Mesenchymal stem cell (in vitro differentiated cells and primary cell): ENCODE results near the gene COL11A2.

Experiments used
- DNase-seq: peaks from one replicate; pipeline ENCODE4 v3.0.0-alpha.2; 2013
- H2AFZ ChIP-seq: one replicate; pipeline ENCODE4 v1.6.1; 2013; ENCODE audit warnings: low read depth, mild to moderate bottlenecking, control low read depth, inconsistent platforms, low read length, moderate library complexity
- H2AK5ac ChIP-seq: 2 replicates; pipeline ENCODE4 v1.6.1; 2013; ENCODE audit warnings: low read length, moderate library complexity, mild to moderate bottlenecking, inconsistent platforms; ENCODE audit not compliant: severe bottlenecking
- H2BK120ac ChIP-seq: one replicate; pipeline ENCODE4 v1.6.1; 2013; ENCODE audit warnings: low read depth, mild to moderate bottlenecking, inconsistent platforms, low read length, moderate library complexity
- H2BK12ac ChIP-seq, 2 experiments: one replicate each; pipeline ENCODE4 v1.6.1; 2013; ENCODE audit warnings: inconsistent platforms in 2 of 2, low read length in 2 of 2, mild to moderate bottlenecking in 2 of 2, moderate library complexity in 2 of 2, control low read depth in 1 of 2
- H2BK15ac ChIP-seq: one replicate; pipeline ENCODE4 v1.6.1; 2013; ENCODE audit warnings: mild to moderate bottlenecking, low read depth, inconsistent platforms; ENCODE audit not compliant: poor library complexity, severe bottlenecking
- H2BK5ac ChIP-seq: 2 replicates; pipeline ENCODE4 v1.6.1; 2013; ENCODE audit warnings: low read depth, mild to moderate bottlenecking, low read length, control low read depth, inconsistent platforms; ENCODE audit not compliant: poor library complexity, severe bottlenecking
- H3K14ac ChIP-seq, 2 experiments: one replicate each; pipeline ENCODE4 v1.6.1; 2013; ENCODE audit warnings: inconsistent platforms in 2 of 2, low read length in 2 of 2, control low read depth in 1 of 2, mild to moderate bottlenecking in 1 of 2, moderate library complexity in 1 of 2
- H3K18ac ChIP-seq, 2 experiments: one replicate each; pipeline ENCODE4 v1.6.1; 2013; ENCODE audit warnings: inconsistent platforms in 2 of 2, low read length in 2 of 2, control low read depth in 1 of 2, low read depth in 1 of 2, mild to moderate bottlenecking in 1 of 2
- H3K23ac ChIP-seq, 2 experiments: one replicate each; pipeline ENCODE4 v1.6.1; 2013; ENCODE audit warnings: inconsistent platforms in 2 of 2, low read length in 2 of 2, mild to moderate bottlenecking in 2 of 2, moderate library complexity in 2 of 2, control low read depth in 1 of 2
- H3K27ac ChIP-seq: 2 replicates; pipeline ENCODE4 v1.5.1; 2013; ENCODE audit warnings: mild to moderate bottlenecking, moderate library complexity, low read length, control low read depth, inconsistent platforms; ENCODE audit not compliant: poor library complexity, severe bottlenecking
- H3K27me3 ChIP-seq, 2 experiments: 2 replicates each; pipeline versions ENCODE4 v1.6.1 to v1.7.0; 2013; ENCODE audit warnings: low read length in 2 of 2, mild to moderate bottlenecking in 2 of 2, moderate library complexity in 2 of 2, control low read depth in 1 of 2, inconsistent platforms in 1 of 2; ENCODE audit not compliant: control insufficient read depth in 1 of 2, insufficient read depth in 1 of 2
- H3K36me3 ChIP-seq, 2 experiments: 2 replicates each; pipeline versions ENCODE4 v1.6.1 to v1.7.0; 2013; ENCODE audit warnings: low read length in 2 of 2, control low read depth in 1 of 2, inconsistent platforms in 1 of 2, low read depth in 1 of 2, mild to moderate bottlenecking in 1 of 2; ENCODE audit not compliant: insufficient read depth in 2 of 2, control insufficient read depth in 1 of 2
- H3K4ac ChIP-seq, 2 experiments: one replicate each; pipeline ENCODE4 v1.6.1; 2013; ENCODE audit warnings: inconsistent platforms in 2 of 2, low read length in 2 of 2, mild to moderate bottlenecking in 2 of 2, moderate library complexity in 2 of 2, control low read depth in 1 of 2, low read depth in 1 of 2
- H3K4me1 ChIP-seq: 2 replicates; pipeline ENCODE4 v1.6.1; 2013; ENCODE audit warnings: low read depth, low read length, control low read depth; ENCODE audit not compliant: control insufficient read depth, insufficient read depth
- H3K4me2 ChIP-seq: 2 replicates; pipeline ENCODE4 v1.6.1; 2013; ENCODE audit warnings: low read length, mild to moderate bottlenecking, inconsistent platforms; ENCODE audit not compliant: poor library complexity, severe bottlenecking
- H3K4me3 ChIP-seq, 2 experiments: 2 replicates each; pipeline versions ENCODE4 v1.5.1 to v1.7.0; 2013; ENCODE audit warnings: low read length in 2 of 2, mild to moderate bottlenecking in 2 of 2, control low read depth in 1 of 2, low read depth in 1 of 2; ENCODE audit not compliant: insufficient read depth in 1 of 2
- H3K79me1 ChIP-seq: replicated peaks from 2 replicates; pipeline ENCODE4 v1.6.1; 2013; ENCODE audit warnings: mild to moderate bottlenecking, control low read depth, low read length, inconsistent platforms; ENCODE audit not compliant: poor library complexity, severe bottlenecking
- H3K9ac ChIP-seq: 2 replicates; pipeline ENCODE4 v1.7.0; 2013; ENCODE audit warnings: mild to moderate bottlenecking, low read length, moderate library complexity
- H3K9me3 ChIP-seq: 2 replicates; pipeline ENCODE4 v1.7.0; 2013; ENCODE audit warnings: mild to moderate bottlenecking, low read length; ENCODE audit not compliant: control insufficient read depth
- H4K8ac ChIP-seq: one replicate; pipeline ENCODE4 v1.6.1; 2013; ENCODE audit warnings: inconsistent platforms, mild to moderate bottlenecking, low read length, moderate library complexity
- H4K91ac ChIP-seq: one replicate; pipeline ENCODE4 v1.6.1; 2013; ENCODE audit warnings: mild to moderate bottlenecking, low read length, inconsistent platforms
- WGBS: methylation state at CpG from one replicate; pipeline ENCODE4 v1.1.7; 2013; ENCODE audit warnings: mixed read lengths; 5-methylcytosine and 5-hydroxymethylcytosine counted together

Gene COL11A2

DNA sequence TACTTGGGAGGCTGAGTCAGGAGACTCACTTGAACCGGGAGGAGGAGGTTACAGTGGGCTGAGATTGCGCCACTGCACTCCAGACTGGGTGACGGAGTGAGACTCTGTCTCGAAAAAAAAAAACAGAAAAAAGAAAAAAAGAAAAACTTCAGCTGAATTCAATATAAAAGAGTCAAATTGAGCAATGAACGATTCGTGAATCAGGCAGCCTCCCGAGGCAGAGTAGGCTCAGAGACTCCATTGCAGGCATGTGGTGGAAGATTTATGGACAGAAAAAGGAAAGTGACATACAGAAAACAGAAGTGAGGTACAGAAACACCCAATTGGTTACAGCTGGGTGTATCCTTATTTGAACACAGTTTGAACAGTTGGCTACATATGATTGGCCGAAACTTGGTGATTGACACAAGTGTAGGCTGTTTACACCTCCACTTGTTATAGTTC is 60.2 kb downstream of the COL11A2 start:
- H3K27me3 ChIP-seq, result peaks cover 0 to 47% of the 10 kb centered on the region in 2 experiments
- 77% methylated on average over 8 of the region's 8 CpGs for WGBS
- DNase-seq, result no peak
- H3K23ac ChIP-seq, result no peak overlapping the region
- no peak overlapping the region for H3K18ac ChIP-seq
- no peak overlapping the region for H3K4me2 ChIP-seq
- H3K79me1 ChIP-seq, result no peaks in the 10 kb centered on the region
- H4K91ac ChIP-seq, result no peak overlapping the region
- no peak overlapping the region for H3K4me3 ChIP-seq
- H2BK5ac ChIP-seq, result no peak overlapping the region
- no peak overlapping the region for H3K14ac ChIP-seq
- H2AFZ ChIP-seq, result no peak overlapping the region
- H2BK120ac ChIP-seq, result no peak overlapping the region
- H3K9ac ChIP-seq, result peak overlapping the region; percentile 39
- no peaks in the 10 kb centered on the region for H3K36me3 ChIP-seq
- H2BK15ac ChIP-seq, result no peak overlapping the region
- H2BK12ac ChIP-seq, result no peak overlapping the region
- H3K9me3 ChIP-seq, result no peaks in the 10 kb centered on the region
- no peak overlapping the region for H3K27ac ChIP-seq
- no peaks in the 10 kb centered on the region for H3K4me1 ChIP-seq
- no peak overlapping the region for H4K8ac ChIP-seq
- no peak overlapping the region for H3K4ac ChIP-seq
- H2AK5ac ChIP-seq, result no peak overlapping the region

DNA sequence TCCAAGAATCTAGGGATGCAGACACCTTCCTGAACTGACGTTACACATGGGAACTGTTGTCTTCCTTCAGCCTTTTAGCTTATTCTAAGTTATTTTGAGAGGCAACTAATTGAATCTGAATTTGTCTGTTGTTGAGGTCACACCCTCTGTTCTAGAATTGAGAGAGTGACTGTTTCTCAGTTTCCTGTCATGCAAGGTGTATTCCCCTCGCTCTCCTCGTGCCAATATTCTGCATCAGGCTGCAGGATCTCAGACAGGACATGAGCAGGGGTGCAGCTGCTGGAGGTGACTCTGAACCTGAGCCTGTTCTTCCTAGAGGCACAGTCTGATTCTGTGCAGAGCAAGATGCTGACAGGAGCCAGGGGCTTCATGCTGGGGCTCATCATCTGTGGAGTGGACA is 63.9 kb downstream of the COL11A2 start:
- Histone ChIP-seq H4K8ac (no peak overlapping the region), H2AK5ac (no peak overlapping the region), H3K18ac (no peak overlapping the region), H4K91ac (no peak overlapping the region), H2BK120ac (no peak overlapping the region), H3K14ac (no peak overlapping the region), H3K4ac (no peak overlapping the region), H3K27me3 (peaks cover 0 to 48% of the 10 kb centered on the region in 2 experiments), H3K9me3 (no peaks in the 10 kb centered on the region), H2AFZ (no peak overlapping the region), H3K9ac (peak overlapping the region; percentile 46), H3K4me2 (no peak overlapping the region), H3K79me1 (no peaks in the 10 kb centered on the region), H3K23ac (no peak overlapping the region), H3K4me1 (no peaks in the 10 kb centered on the region), H2BK12ac (no peak overlapping the region), H3K36me3 (no peaks in the 10 kb centered on the region), H2BK15ac (no peak overlapping the region), H3K4me3 (no peak overlapping the region), H2BK5ac (no peak overlapping the region), H3K27ac (no peak overlapping the region)
- 76% methylated on average over 3 of the region's 3 CpGs for WGBS
- no peak for DNase-seq

DNA sequence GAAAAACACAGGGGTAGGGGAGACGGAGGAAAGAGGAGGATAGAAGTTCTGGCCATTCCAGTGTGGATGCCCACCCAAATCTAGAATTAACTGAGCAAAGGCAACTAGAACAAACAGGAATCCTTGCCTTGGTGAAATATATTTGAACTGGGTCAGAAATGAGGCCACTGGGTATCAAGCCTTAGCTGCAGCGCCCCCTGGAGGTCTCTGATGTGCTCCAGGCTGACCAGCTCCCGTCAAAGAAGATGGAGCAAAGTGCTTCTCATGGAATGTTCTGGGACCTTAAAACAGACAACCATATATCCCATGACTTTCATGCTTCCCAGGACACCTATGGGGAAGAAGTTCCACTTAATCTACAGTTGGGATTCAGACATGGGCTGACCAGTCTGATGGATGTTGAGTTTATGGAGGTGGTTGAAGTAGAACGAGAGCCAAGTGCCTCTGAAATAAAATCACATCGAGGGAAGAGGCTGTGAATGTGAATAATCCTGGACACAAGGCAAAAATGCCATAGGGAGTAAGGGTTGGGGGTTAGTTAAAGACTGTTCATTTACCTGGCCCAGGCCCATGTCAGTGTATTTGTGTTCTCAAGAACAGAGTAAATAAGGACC is 66.1 kb downstream of the COL11A2 start:
- Histone ChIP-seq H2BK120ac (no peak overlapping the region), H3K23ac (no peak overlapping the region), H3K14ac (no peak overlapping the region), H2BK12ac (no peak overlapping the region), H3K36me3 (no peaks in the 10 kb centered on the region), H3K27ac (no peak overlapping the region), H3K9me3 (no peaks in the 10 kb centered on the region), H2BK5ac (no peak overlapping the region), H4K8ac (no peak overlapping the region), H3K4me1 (no peaks in the 10 kb centered on the region), H3K4me3 (no peak overlapping the region), H3K18ac (no peak overlapping the region), H3K4ac (no peak overlapping the region), H3K4me2 (no peak overlapping the region), H3K9ac (no peak overlapping the region), H4K91ac (no peak overlapping the region), H3K27me3 (peaks cover 5 to 44% of the 10 kb centered on the region in 2 experiments), H2BK15ac (no peak overlapping the region), H2AFZ (no peak overlapping the region), H3K79me1 (no peaks in the 10 kb centered on the region), H2AK5ac (no peak overlapping the region)
- peak; percentile 25 for DNase-seq
- WGBS, result 69% methylated on average over 4 of the region's 5 CpGs

DNA sequence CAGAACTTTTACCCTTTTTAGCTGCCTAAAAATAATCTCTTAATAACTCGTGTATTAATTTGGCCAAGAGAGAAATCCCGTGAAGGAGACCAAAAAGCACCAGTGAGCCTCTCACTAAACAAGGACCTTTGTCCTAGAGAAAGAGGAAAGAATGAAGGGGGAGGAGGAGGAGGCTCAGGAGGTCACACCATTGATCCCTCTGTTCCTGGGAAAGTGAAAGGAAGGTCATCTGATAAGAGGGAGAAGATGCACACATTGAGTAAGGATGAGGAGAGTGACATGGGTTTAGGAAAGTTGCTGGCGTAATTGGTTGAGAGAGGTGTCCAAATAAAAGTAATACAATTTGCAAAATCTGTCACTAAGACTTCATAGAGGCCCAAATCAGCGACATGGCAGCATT is 67.3 kb downstream of the COL11A2 start:
- Histone ChIP-seq H3K4me3 (no peak overlapping the region), H2BK120ac (no peak overlapping the region), H3K27me3 (peaks cover 18 to 44% of the 10 kb centered on the region in 2 experiments), H2BK5ac (no peak overlapping the region), H3K27ac (no peak overlapping the region), H4K91ac (no peak overlapping the region), H3K18ac (no peak overlapping the region), H2BK12ac (no peak overlapping the region), H3K9me3 (no peaks in the 10 kb centered on the region), H2AFZ (no peak overlapping the region), H3K9ac (peak overlapping the region; percentile 19), H2BK15ac (no peak overlapping the region), H2AK5ac (no peak overlapping the region), H3K14ac (no peak overlapping the region), H3K79me1 (no peaks in the 10 kb centered on the region), H3K23ac (no peak overlapping the region), H3K4me1 (no peaks in the 10 kb centered on the region), H3K4ac (no peak overlapping the region), H3K36me3 (no peaks in the 10 kb centered on the region), H3K4me2 (no peak overlapping the region), H4K8ac (no peak overlapping the region)
- WGBS, result 68% methylated on average over 4 of the region's 4 CpGs
- no peak for DNase-seq
